ENCODE results near the gene HOXB6.

- TF ChIP-seq EZH2 (IDR thresholded peaks at IDR 0.05; ENCODE audit: borderline replicate concordance, low read length) (peak; percentile 89), CTCF (conservative IDR thresholded peaks at IDR 0.05 in 1 of 2, IDR thresholded peaks at IDR 0.05 in 1 of 2; ENCODE audit: extremely low read depth in 1 of 2, insufficient read depth in 1 of 2, low read depth in 1 of 2, low read length in 2 of 2) (no peak)
Measured at GRCh38 chr17:48620461-48621139, 15.8 kb upstream of the HOXB6 start.

Data from mammary epithelial cell (primary cell).